Measurements from ENCODE around the gene MGAT5B.

DNA sequence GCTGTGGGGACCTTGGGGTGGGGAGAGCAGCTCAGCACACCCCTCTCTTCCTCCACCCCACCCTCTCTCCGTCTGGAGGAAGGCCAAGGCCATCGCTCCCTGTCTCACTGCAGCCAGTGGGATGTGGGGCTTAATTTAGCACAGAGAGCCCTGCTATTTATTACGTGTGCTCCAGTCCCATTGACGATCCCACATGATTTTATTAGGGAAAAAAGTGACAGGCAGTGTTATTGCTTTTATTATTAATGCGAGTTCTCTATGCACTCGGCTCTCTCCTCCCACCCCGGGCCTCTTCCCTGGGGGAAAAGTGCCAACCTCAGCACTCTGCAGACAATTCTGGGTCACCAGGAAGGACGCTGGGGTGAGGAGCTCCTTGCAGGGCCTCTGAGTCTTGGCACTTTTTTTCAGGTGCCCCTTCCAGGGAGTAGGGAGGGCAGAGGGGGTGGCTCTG, 57.3 kb downstream of the MGAT5B start:
- TF ChIP-seq, protein P1, sequence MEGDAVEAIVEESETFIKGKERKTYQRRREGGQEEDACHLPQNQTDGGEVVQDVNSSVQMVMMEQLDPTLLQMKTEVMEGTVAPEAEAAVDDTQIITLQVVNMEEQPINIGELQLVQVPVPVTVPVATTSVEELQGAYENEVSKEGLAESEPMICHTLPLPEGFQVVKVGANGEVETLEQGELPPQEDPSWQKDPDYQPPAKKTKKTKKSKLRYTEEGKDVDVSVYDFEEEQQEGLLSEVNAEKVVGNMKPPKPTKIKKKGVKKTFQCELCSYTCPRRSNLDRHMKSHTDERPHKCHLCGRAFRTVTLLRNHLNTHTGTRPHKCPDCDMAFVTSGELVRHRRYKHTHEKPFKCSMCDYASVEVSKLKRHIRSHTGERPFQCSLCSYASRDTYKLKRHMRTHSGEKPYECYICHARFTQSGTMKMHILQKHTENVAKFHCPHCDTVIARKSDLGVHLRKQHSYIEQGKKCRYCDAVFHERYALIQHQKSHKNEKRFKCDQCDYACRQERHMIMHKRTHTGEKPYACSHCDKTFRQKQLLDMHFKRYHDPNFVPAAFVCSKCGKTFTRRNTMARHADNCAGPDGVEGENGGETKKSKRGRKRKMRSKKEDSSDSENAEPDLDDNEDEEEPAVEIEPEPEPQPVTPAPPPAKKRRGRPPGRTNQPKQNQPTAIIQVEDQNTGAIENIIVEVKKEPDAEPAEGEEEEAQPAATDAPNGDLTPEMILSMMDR (IDR thresholded peaks at IDR 0.05): no peak
- no peak for TF ChIP-seq POLR2A (IDR thresholded peaks at IDR 0.05)
- TF ChIP-seq EP300 (IDR thresholded peaks at IDR 0.05): no peak

Data from tibial nerve (tissue), 4 donors.